A673 (cell line): ENCODE data around the gene RBM5. TPM values are rescaled to one million over a fixed set of nuclear protein-coding genes. Genes with fewer than 3 reads are reported as not detected.

Source experiments
- BruUV-seq: library from RNA; stranded (reverse); fragments of 400-500 nt; replicated peaks from 2 replicates; lab custom pipeline; 2021; lab: Mats Ljungman, UMichigan
- CTCF ChIA-PET: fragments of 300-600 bp; sonication (Branson Sonifier 250); formaldehyde crosslinking; loops from one replicate; lab custom pipeline; 2022; ENCODE audit warnings: antibody characterized with exemption; lab: Charles Lee
- POLR2A ChIA-PET: fragments of 300-600 bp; sonication (Branson Sonifier 250); formaldehyde crosslinking; loops from one replicate; lab custom pipeline; 2022; ENCODE audit warnings: antibody characterized with exemption; ENCODE audit not compliant: low non-redundant PET; lab: Charles Lee
- DNase-seq: peaks from one replicate; pipeline ENCODE4 v3.0.0-alpha.2; 2015; ENCODE audit warnings: low spot score
- H3K27ac ChIP-seq: fragments of 200-600 bp; sonication (generic); 2 replicates; pipeline ENCODE4 v1.5.1; 2016; ENCODE audit warnings: mixed run types, low read depth, mild to moderate bottlenecking, mixed read lengths, antibody characterized with exemption, low read length; ENCODE audit not compliant: poor library complexity, severe bottlenecking
- H3K27me3 ChIP-seq: fragments of 200-600 bp; sonication (generic); replicated peaks from 2 replicates; pipeline ENCODE4 v1.6.1; 2017; ENCODE audit warnings: mixed run types, low read depth, mild to moderate bottlenecking, mixed read lengths, antibody characterized with exemption, low read length; ENCODE audit not compliant: insufficient read depth, poor library complexity
- H3K36me3 ChIP-seq: fragments of 200-600 bp; sonication (generic); 2 replicates; pipeline ENCODE4 v1.6.1; 2016; ENCODE audit warnings: mixed run types, mild to moderate bottlenecking, mixed read lengths, antibody characterized with exemption, low read length; ENCODE audit not compliant: insufficient read depth, poor library complexity, severe bottlenecking
- H3K4me1 ChIP-seq: fragments of 200-600 bp; sonication (generic); 2 replicates; pipeline ENCODE4 v1.6.1; 2017; ENCODE audit warnings: mixed run types, mild to moderate bottlenecking, mixed read lengths, antibody characterized with exemption, low read length; ENCODE audit not compliant: insufficient read depth, poor library complexity, severe bottlenecking
- H3K4me3 ChIP-seq: fragments of 200-600 bp; sonication (generic); 2 replicates; pipeline ENCODE4 v1.5.1; 2016; ENCODE audit warnings: low read depth, mixed run types, mild to moderate bottlenecking, mixed read lengths, low read length; ENCODE audit not compliant: poor library complexity, severe bottlenecking
- H3K9me3 ChIP-seq: fragments of 200-600 bp; sonication (generic); 2 replicates; pipeline ENCODE4 v1.6.1; 2016; ENCODE audit warnings: mixed run types, low read depth, mild to moderate bottlenecking, mixed read lengths, antibody characterized with exemption, low read length; ENCODE audit not compliant: poor library complexity, severe bottlenecking
- CTCF ChIP-seq: fragments of 300-800, 200-600 bp; sonication (generic); conservative IDR thresholded peaks from 2 replicates; pipeline ENCODE4 v1.5.1; 2017; ENCODE audit warnings: low read depth, mild to moderate bottlenecking, antibody characterized with exemption, low read length, moderate library complexity, mixed read lengths
- EZH2 ChIP-seq: fragments of 200-600 bp; sonication (generic); IDR thresholded peaks from 2 replicates; pipeline ENCODE4 v1.6.1; 2017; ENCODE audit warnings: borderline replicate concordance, low read depth, mild to moderate bottlenecking, mixed read lengths, antibody characterized with exemption, low read length; ENCODE audit not compliant: poor library complexity, severe bottlenecking
- intact Hi-C: fragments of 100-400 bp; cut with micrococcal nuclease; formaldehyde crosslinking; loops from one replicate; pipeline ENCODE4 v1.10.0; 2022; ENCODE audit not compliant: unreplicated experiment
- total RNA-seq: library from RNA; stranded (reverse); gene quantifications from 2 replicates; pipeline ENCODE4 v1.2.3, GENCODE V29; 2021

Gene RBM5
- total RNA-seq, 1 experiment from 2014 or later: 80.6 TPM

- no peak for DNase-seq
- Histone ChIP-seq H3K9me3 (no peaks in the 10 kb centered on the region), H3K4me3 (no peak overlapping the region), H3K4me1 (no peaks in the 10 kb centered on the region), H3K36me3 (peaks cover 50% of the 10 kb centered on the region), H3K27me3 (no peaks in the 10 kb centered on the region), H3K27ac (no peak overlapping the region)
- BruUV-seq: no TSS peak
- no peak for TF ChIP-seq EZH2
- no peak for TF ChIP-seq CTCF
- ChIA-PET CTCF (no interaction called here), POLR2A (no interaction called here)
- intact Hi-C loops: no loop called here
These were observed 2.3 kb downstream of the RBM5 start for GRCh38 chr3:50090984-50091383.

GRCh38 chr3:50095352-50095998 is 6.8 kb downstream of the RBM5 start:
- Histone ChIP-seq H3K27me3 (no peaks in the 10 kb centered on the region), H3K9me3 (no peaks in the 10 kb centered on the region), H3K27ac (no peak overlapping the region), H3K4me1 (peaks cover 7% of the 10 kb centered on the region), H3K4me3 (no peak overlapping the region), H3K36me3 (peaks cover 67% of the 10 kb centered on the region)
- DNase-seq: no peak
- TF ChIP-seq CTCF: no peak
- no peak for TF ChIP-seq EZH2
- intact Hi-C loops: no loop called here
- BruUV-seq: no TSS peak
- ChIA-PET POLR2A (no interaction called here), CTCF (no interaction called here)

GRCh38 chr3:50100386-50100785 is 11.7 kb downstream of the RBM5 start:
- POLR2A ChIA-PET: no interaction called here
- Histone ChIP-seq H3K4me3 (no peak overlapping the region), H3K9me3 (no peaks in the 10 kb centered on the region), H3K27me3 (no peaks in the 10 kb centered on the region), H3K27ac (no peak overlapping the region), H3K4me1 (peaks cover 17% of the 10 kb centered on the region), H3K36me3 (peaks cover 70% of the 10 kb centered on the region)
- DNase-seq: peak; percentile 19
- CTCF ChIA-PET: no interaction called here
- intact Hi-C loops: no loop called here
- no TSS peak for BruUV-seq
- TF ChIP-seq CTCF: no peak
- TF ChIP-seq EZH2: no peak
